ENCODE data around the gene IPO4.
"Not testable (repeated sequence)": the region's sequence is repeated elsewhere in the genome, so short reads cannot be mapped to it uniquely, and the experiment has no call there.

IPO4 gene

DNA sequence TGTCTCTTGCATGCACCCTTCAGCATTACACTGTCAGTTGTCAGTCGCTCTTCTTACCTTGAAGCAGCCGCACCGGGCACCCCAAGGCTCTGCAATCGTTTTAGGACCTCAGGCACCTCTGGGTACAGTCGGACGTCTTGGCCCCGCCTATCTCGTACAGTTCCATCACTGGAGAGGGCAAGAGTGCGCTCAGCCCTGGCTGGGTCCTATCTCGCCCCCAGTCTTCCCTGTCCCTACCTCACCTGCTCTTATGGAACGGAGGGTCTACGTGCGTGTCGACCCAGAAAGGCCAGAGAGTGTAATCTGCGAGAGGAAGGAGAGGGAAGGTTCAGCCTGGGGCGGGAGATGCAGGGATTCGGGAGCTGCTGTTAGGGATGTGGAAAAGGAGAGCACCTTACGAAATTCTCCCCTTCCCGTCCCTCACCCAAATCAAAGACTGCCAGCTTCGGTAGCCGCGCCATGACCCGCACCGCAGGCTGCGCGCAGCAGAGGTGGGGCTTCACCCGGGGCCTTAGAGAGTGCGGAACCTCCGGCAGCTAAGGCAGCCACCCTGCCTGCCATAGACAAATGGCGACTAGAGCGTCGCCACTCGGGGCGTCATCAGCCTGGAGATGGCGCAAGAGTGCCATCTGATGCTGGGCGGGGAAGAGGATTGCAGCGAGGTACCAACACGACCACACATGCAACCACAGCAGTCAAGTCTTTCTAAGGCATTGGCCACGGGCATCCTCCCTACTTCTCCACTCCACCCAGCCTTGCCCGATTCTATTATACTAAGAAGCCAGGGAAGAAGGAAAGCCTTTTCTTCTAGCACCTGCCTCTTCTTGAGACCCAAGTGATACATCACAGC lies 27.1 kb upstream of the IPO4 start, which contains the start of gene MDP1:
Gene MDP1 (minus strand): TSS at position 572 of the 850 bp plus-strand sequence. CDS start 111 bp downstream, at position 461.
- peak; percentile 64 for DNase-seq

DNA sequence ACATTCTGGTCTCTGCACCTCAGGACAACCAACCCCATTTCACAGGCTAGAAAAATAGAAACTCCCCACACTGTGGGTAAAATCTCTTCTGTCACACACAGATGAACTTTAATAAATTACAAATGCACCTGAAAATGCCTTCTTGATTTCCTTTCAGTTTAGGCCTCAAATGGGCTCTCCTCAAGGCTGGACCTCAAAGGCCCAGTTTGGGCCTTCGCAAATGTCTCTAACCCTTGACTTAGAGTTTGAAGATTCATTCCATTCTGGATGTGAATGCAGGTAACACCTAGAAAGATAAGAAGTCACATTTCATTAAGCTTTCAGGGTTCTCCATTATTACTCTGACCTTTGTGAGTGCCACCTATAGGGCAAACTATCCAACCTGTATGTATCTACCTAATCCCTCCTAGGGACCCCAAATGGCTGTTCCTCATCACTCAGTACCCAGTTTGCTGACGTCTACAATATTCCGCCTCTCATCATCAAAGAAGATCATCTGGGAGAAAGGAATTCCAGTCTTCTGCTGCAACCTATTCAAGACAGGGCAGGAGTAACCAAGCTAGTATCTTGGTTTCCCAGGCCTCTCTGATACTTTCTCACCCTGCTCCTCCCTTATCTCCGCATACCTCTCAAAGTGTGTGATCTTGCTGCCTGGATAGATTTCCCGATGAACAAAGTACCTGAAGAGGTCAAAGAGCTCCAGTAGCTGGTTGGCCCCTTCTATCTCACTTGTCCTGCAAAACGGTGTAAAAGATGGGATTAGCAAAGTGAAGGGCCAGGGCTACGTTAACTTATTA lies 25.4 kb upstream of the IPO4 start:
- no peak for DNase-seq

DNA sequence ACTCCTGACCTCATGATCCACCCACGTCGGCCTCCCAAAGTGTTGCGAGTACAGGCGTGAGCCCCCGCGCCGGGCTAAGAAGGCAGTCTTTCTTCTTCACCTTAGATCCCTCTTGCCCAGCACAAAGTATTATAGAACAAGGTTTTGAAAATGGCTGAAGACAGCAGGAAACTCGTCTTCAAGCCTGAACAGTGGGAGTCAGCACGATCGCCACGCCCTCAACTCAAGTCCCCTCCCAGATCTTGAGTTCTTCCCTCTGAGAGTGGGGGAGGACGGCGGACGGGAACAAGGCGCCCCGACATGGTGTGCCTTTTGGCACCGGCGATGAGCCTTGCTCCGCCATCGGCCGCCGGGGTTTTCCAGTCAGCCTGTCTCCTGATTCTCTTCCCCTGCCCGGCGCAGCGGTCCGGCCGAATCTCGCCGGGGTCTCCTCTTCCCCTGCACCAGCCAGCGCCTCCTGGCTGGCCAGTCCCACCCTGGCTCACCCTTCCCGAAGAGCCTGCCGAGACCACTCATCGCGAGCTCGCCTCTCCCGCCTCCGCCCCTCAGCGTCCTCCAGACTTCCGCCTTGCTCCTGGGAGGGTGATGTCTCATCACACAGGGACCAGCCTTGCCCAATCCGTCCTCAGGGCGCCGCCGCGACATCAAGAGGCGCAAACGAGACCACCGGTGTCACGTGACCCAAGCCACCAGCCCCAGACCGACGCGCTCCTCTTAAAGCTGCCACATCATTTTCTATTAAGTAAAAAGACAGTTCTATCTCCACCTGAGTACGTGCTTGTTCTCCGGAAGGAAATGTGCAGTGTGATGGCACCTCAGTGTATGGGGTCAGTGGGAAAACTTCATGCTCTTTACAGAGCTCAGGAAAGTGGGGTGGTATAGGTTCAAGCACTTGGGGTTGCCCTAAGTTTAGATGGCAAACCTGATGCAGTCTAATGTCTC lies 24.6 kb upstream of the IPO4 start, which contains the start of gene CHMP4A:
Gene CHMP4A (minus strand): TSS at position 565 of the 942 bp plus-strand sequence. CDS start 49 bp downstream, at position 516.
- DNase-seq: peak; percentile 95

DNA sequence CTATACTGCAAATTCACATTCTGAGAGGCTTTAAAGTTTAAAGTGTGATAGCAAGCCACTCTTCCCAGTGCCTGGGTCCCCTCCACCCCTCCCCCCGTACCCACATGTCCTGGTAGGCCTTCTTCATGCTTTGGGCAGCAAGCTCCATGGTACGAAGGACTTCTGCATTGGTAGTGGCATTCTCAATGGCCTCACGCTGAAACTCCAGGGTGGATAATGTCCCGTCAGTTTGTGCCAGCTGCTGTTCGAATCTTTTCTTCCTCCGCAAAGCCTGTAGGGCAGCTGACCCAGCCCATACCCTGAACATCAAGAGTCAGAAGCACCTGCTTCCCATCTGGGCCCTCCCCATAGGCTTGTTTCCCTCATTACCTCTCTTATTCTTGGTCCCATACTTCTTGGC lies 22.7 kb upstream of the IPO4 start:
- no peak for DNase-seq

DNA sequence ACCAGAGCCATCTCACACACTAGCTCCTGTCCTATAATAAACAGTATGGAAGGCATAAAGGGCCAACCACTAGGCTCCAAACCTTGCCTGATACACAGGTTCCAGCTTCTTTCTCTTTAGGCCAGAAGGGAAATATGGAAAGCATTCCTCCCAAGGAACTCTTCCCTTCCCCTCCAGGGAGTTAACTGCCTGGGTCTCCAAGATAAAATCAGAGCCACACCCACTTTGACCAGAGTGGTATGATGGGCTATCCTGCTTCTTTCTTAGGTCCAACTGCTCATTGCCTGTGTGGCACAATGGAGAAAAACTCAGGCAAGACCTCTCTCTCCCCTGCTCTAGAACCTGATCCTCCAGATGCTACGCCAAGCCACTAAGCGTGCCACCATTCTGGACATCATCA lies 19.0 kb upstream of the IPO4 start:
- DNase-seq: no peak

DNA sequence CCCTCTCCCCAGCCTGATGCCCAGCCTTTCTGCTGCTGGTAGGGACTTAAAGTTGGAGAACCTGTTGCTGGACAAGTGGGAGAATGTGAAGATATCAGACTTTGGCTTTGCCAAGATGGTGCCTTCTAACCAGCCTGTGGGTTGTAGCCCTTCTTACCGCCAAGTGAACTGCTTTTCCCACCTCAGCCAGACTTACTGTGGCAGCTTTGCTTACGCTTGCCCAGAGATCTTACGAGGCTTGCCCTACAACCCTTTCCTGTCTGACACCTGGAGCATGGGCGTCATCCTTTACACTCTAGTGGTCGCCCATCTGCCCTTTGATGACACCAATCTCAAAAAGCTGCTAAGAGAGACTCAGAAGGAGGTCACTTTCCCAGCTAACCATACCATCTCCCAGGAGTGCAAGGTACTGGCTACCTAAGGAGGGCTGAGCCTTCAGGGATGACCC lies 18.5 kb upstream of the IPO4 start:
- DNase-seq: no peak

DNA sequence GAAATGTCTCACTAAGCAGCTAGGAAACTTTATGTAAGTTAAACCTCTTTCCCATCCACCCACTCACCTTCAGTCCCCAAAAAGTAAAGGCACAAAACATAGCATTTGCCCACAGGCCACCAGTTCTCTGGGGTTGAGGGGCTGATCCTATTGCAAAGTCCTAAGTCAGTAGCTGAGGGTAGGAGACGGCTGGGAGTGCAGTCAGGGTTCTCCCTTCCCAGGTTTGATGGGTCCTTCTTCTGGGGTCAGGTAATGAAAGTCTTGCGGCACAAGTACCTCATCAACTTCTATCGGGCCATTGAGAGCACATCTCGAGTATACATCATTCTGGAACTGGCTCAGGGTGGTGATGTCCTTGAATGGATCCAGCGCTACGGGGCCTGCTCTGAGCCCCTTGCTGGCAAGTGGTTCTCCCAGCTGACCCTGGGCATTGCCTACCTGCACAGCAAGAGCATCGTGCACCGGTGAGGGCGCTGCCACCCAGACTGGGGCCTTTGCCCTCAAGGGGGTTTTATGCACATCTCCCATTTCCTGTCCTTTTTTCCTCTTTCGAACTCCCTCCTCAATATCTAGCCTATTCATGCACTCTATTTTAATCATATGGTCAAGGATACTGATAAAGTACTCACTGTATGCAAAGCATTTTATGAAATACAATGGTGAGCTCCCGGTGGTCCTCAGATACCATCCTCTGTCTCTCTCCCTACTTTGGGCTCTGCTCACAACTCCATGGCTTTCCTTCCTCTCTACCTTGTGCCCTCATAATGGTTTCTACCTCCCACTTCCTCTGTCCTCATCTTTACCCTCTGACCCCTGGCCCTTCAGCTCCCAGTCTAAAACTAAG lies 17.9 kb upstream of the IPO4 start:
- DNase-seq: no peak

DNA sequence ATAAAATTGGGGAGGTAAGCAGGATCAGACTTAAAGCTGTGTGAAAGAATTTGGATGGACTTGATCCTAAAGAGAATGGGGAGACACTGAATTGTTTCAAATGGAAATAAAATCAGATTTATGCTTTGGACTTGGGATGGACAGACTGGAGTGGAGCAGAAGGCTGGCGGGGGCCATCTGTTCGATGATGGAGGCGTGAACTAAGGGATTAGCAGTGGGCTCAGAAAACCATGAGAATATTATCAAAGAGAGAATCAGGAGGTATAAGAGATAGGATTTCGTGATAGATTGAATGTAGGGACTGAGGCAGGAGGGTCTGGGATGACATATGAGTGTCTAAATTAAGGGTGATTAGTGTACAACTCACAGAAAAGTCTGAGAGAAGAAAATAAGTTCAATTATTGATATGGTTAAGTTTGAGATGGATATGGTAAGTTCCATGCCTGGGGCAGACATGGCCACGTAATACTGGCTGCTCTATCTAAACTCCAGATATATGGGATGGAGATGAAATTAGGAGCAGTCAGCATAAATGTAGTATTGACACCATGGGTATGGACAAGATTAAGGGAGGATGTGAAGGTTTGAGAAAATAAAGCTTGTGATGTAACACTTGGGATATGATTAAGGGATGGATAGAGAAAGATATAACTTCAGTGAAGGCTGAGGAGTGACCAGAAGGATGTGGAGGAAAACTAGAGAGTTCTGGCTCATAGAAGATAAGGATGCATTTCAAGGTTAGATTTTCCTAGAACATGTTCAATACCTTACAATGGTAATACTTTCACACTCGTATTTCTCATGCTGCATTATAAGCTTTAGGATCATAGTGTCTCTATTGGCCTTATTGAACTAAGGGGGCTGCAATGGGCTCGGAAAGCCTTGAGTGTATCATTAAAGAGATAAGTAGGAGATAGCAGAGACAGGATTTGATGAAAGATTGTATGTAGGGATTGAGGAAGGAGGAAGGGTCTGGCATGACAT lies 15.8 kb upstream of the IPO4 start:
- DNase-seq: no peak

DNA sequence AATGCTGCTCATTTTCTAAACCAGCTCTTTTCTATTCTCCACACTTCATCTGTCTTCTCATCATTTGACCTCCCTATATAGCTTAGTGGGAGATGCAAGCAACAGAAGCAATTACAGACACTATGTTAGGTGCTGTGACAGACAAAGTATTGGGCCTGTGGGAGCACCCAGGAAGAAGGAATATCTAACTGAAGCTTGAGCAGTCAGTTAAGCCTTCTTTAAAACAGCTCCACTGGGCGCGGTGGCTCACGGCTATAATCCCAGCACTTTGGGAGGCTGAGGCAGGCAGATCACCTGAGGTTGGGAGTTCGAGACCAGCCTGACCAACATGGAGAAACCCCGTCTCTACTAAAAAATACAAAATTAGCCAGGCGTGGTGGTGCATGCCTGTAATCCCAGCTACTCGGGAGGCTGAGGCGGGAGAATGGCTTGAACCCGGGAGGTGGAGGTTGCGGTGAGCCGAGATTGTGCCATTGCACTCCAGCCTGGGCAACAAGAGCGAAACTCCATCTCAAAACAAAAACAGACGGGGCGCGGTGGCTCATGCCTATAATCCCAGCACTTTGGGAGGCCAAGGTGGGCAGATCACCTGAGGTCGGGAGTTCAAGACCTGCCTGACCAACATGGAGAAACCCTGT lies 14.8 kb upstream of the IPO4 start:
- DNase-seq: not testable (repeated sequence)

DNA sequence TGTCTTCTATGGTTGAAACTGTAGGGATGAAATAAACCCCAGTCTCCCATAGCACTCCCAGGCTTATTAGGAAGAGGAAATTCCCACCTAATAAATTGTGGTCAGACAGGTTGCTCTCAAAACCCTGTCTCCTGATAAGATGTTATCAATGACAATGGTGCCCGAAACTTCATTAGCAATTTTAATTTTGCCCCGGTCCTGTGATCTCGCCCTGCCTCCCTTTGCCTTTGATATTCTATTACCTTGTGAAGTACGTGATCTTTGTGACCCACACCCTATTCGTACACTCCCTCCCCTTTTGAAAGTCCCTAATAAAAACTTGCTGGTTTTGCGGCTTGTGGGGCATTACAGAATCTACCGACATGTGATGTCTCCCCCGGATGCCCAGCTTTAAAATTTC lies 13.9 kb upstream of the IPO4 start:
- not testable (repeated sequence) for DNase-seq

DNA sequence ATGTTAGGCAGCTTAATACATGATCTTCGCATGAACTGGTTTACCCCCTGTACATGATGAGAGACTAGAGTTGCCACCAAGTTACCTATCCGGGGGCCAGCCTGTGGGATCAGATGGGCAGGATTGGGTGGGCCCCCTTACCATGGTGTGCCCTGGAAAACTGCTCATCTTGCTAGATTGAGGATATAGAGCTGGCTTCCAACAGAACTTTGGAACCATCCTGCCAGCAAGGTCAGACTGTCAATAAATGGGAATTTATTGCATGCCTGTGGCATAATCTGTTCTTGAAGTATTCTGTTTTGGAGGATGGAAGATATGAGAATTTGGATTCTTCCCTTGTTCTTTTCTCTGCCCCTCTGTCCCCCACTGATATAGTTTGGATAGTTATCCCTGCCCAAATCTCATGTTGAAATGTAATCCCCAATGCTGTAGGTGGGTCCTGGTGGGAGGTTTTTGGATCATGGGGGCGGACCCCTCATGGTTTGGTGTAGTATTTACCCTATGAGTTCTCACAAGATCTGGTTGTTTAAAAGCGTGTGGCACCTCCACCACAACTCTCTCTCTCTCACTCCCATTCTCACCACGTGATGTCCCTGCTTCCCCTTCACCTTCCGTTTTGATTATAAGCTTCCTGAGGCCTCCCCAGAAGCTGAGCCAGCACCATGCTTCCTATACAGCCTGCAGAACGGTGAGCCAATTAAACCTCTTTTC lies 10.4 kb upstream of the IPO4 start:
- no peak for DNase-seq

DNA sequence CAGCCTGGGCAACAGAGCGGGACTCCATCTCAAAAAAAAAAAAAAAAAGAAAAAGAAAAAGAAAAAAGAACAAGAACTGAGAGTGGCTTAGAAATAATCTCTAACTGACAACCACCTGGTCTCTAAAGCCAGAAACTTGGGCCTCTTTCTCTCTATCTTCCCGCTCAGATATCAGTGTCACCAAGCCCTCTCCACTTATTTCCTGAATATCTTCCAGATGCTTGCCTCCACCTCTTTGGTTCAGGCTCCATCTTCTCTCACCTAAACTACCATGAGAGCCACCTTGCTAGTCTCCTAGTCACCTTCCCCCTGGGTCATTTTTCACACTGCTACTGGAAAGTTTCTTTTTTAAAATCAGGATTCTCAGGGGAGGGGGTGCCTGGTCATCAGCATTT lies 8.4 kb upstream of the IPO4 start:
- DNase-seq: no peak

DNA sequence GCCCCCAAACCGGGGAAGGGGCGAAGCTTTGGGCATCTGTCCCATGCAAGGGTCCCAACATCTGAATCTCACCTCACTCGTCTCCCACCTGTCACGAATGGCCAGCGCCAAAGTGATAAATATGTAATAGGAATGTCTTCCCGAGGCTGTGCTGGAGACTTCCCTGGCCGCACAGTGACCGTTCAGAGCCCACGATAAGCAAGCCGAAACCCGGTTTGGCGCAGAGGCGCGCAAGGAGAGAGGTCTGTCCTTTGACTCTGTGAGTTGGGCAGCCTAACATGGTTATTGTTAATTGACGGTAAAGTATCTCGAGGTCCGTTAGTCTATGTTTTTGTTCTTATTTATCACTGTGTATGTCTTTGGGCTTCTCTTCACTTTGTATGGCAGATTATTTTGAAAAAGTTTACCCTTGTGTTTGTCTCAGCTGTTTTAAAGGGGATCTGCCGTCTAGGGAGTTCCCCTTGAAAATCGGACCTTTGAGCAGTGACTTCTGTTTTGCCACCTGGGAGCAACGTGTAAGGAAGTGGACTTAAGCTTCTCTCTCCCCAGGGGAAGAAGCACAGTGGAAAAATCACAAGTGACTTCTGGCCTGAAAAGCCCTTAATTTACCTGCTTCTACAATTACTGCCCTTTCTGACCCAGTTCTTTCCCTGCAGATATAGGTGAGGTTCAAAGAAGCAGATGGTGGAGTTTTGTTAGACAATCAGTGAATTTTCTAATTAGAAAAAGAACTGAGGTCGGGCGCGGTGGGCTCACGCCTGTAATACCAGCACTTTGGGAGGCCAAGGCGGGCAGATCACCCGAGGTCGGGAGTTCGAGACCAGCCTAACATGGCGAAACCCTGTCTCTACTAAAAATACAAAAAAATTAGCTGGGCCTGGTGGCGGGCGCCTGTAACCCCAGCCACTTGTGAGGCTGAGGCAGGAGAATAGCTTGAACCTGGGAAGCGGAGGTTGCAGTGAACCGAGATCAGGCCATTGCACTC lies 7.7 kb upstream of the IPO4 start:
- DNase-seq: no peak

DNA sequence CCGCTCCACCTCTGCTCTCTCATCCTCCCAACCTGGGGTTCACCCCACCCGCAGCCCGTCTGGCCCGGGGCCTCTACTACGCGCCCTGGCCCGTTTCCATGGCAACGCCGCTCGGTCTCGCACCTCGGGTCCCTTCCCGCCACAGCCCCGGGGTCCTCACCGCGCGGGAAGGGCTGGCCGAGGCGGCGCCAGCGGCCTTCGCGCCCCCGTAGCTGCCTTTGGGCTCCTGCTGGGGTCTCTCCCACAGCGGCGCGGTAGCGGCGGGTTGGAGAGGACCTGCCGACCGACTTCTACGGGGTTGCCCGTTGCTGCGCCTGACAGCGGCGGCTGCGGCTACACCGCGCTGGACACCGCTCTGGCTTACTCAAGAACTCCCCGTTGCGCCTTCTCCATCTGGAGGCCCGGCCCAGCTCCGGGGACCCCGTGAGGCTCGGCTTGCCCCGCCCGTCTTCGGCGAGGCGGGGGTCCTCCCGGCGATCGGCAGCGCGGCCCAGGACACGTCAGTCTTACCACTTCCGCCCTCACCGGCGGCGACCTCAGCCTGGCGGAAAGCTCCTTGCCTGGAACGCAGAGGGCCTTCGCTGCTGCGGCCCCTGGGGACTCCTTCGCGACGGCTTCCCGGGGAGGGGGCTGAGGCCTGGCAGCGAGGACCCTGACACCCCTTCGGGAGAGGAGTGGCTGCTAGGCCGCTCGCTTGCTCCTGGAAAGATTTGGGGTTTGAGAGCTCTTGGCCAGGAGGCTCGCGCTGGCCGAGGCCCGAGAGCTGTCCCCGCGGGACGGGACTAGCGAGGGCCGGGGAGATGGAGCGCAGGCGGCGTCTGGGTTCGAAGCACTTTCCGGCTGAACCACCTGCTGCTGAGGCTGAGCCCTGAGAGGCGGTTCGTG lies 6.8 kb upstream of the IPO4 start, which contains the start of gene TM9SF1:
Gene TM9SF1 (minus strand): TSS at position 256 of the 885 bp plus-strand sequence. CDS start 422 bp downstream, outside the sequence.
- peak; percentile 24 for DNase-seq

DNA sequence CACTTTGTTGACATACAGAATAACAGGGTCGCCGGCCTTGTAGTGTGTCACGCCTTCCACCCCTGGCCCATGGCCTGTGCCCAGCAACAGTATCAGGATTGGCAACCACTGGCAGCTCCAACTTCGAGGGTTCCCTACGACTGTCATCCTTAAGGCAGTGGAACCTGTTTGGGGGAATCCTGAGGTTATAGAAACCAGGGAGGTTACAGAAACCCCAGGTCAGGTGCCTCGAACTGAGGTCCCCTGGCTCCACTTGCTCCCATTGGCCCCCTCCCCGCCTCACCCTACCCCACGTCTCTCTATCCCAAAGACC lies 6.2 kb upstream of the IPO4 start:
- no peak for DNase-seq

DNA sequence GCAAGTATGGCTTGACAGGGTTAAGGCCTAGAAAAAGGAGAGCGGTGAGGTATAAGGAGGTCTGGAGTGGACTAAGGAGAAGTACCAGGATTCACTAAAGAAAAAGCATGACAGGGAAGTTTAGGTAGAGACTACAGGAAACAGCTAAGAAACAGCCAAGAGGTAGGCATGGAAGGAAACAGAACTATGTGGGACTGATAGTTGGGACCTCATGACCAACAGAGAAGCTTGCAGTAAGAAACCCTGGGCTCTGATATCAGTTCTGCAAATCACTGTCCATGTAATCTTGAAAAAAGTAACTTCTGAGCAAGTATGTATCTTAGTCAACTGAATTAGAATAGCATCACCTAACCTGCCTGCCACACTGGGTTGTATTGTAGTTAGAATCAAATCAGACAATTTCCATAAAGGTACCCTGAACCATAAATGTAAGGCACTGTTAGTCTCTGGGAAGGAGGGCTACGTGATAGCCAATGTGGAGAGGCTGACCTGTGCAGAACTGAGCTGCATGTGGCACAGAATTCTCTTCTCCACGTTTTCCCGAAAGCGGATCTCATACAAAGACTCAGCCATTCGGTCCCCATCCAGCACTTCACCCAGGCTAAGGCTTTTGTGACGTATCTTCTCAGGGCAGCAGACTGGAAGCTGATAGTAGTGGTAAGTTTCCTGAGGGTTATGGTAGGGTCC lies 5.7 kb upstream of the IPO4 start:
- DNase-seq: no peak
